Measurements from ENCODE around the gene LTB4R2.

LTB4R2 gene

DNA sequence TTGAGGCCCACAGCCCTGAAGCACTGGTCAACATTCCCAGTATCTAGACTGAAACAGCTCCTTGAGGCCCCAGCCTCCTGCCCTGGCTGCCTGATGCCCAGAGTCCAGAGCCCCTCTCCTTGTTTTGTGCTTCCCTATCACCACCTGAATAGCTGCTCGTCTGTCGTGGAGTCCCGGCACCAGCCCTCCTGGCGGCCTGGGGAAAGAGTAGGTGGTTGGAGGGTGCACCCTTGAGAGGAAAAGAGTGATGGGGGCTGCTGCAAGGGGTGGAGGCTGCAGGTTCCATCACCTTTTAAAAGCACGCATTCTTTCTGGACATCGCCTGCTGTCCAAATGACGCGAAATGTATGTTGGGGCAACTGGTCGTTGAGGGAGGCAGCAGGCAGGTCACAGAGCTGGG, 41.7 kb upstream of the LTB4R2 start:
- 87 to 99% methylated on average over 5 to 7 of the region's 9 CpGs for WGBS, 2 experiments (ENCODE audit: insufficient coverage in 2 of 2)
- Histone ChIP-seq H3K4me3 (ENCODE audit: extremely low read depth, insufficient read depth, low read length, poor library complexity, severe bottlenecking) (no peak overlapping the region), H3K4me1 (ENCODE audit: control insufficient read depth, insufficient read depth, low read length, poor library complexity, severe bottlenecking) (no peaks in the 10 kb centered on the region), H3K27ac (ENCODE audit: low read depth, low read length, severe bottlenecking) (no peak overlapping the region), H3K36me3 (ENCODE audit: control insufficient read depth, insufficient read depth, low read length) (peaks cover 16% of the 10 kb centered on the region), H3K9me3 (ENCODE audit: control insufficient read depth, low read length) (no peaks in the 10 kb centered on the region)

GRCh38 chr14:24269368-24269767, 40.6 kb upstream of the LTB4R2 start:
- Histone ChIP-seq H3K4me1 (ENCODE audit: control insufficient read depth, insufficient read depth, low read length, poor library complexity, severe bottlenecking) (no peaks in the 10 kb centered on the region), H3K36me3 (ENCODE audit: control insufficient read depth, insufficient read depth, low read length) (peaks cover 16% of the 10 kb centered on the region), H3K9me3 (ENCODE audit: control insufficient read depth, low read length) (no peaks in the 10 kb centered on the region), H3K27ac (ENCODE audit: low read depth, low read length, severe bottlenecking) (no peak overlapping the region), H3K4me3 (ENCODE audit: extremely low read depth, insufficient read depth, low read length, poor library complexity, severe bottlenecking) (no peak overlapping the region)
- 88 to 98% methylated on average over 7 to 8 of the region's 8 CpGs for WGBS, 2 experiments (ENCODE audit: insufficient coverage in 2 of 2)

- H3K4me3 ChIP-seq (ENCODE audit: extremely low read depth, insufficient read depth, low read length, poor library complexity, severe bottlenecking), result no peak overlapping the region
- 98 to 100% methylated on average over 13 of the region's 14 CpGs for WGBS, 2 experiments (ENCODE audit: insufficient coverage in 2 of 2)
- H3K27ac ChIP-seq (ENCODE audit: low read depth, low read length, severe bottlenecking), result no peak overlapping the region
These were observed 39.9 kb upstream of the LTB4R2 start for GRCh38 chr14:24269910-24270536.

DNA sequence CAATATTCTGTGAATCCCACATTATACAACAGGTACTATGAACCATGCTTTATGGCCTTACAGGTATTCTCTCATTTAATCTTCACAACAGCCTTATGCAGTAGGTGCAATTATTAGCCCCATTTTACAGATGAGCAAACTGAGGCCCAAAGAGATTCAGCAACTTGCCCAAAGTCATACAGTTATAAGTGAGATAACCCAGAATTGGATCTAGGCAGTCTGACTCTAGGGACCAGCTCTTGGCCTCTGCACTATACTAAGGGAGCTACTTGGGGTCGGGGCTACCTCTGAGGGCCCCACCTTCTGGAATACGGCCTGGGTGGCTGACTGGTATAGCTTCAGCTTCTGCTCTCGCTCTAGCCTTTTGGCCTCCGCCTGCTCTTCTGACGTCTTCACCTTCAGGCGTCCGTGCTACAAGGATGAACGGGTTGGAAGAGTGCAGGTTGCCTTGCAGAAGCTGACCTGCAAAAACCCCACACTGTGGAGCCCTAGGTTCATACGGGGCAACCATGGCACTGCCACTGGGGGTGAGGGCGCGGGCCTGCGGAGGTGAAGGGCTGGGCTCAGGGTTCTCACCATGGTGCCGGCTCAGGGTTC, 39.3 kb upstream of the LTB4R2 start:
- Histone ChIP-seq H3K4me1 (ENCODE audit: control insufficient read depth, insufficient read depth, low read length, poor library complexity, severe bottlenecking) (no peaks in the 10 kb centered on the region), H3K27ac (ENCODE audit: low read depth, low read length, severe bottlenecking) (peak overlapping the region; percentile 99), H3K36me3 (ENCODE audit: control insufficient read depth, insufficient read depth, low read length) (peaks cover 16% of the 10 kb centered on the region), H3K9me3 (ENCODE audit: control insufficient read depth, low read length) (no peaks in the 10 kb centered on the region), H3K4me3 (ENCODE audit: extremely low read depth, insufficient read depth, low read length, poor library complexity, severe bottlenecking) (peak overlapping the region; percentile 86)
- 30 to 34% methylated on average over 12 to 13 of the region's 13 CpGs for WGBS, 2 experiments (ENCODE audit: insufficient coverage in 2 of 2)

More at GRCh38 chr14:24269910-24270536, 39.9 kb upstream of the LTB4R2 start:
- Histone ChIP-seq H3K9me3 (ENCODE audit: control insufficient read depth, low read length) (no peaks in the 10 kb centered on the region), H3K4me1 (ENCODE audit: control insufficient read depth, insufficient read depth, low read length, poor library complexity, severe bottlenecking) (no peaks in the 10 kb centered on the region), H3K36me3 (ENCODE audit: control insufficient read depth, insufficient read depth, low read length) (peaks cover 16% of the 10 kb centered on the region)

- Histone ChIP-seq H3K4me3 (ENCODE audit: extremely low read depth, insufficient read depth, low read length, poor library complexity, severe bottlenecking) (peak within 1 kb of the TSS; percentile 86), H3K36me3 (ENCODE audit: control insufficient read depth, insufficient read depth, low read length) (peaks cover 13% of the 10 kb centered on the region), H3K9me3 (ENCODE audit: control insufficient read depth, low read length) (no peaks in the 10 kb centered on the region), H3K27ac (ENCODE audit: low read depth, low read length, severe bottlenecking) (peak within 1 kb of the TSS; percentile 99), H3K4me1 (ENCODE audit: control insufficient read depth, insufficient read depth, low read length, poor library complexity, severe bottlenecking) (no peaks in the 10 kb centered on the region)
- 0 to 1% methylated on average over 42 to 51 of the region's 61 CpGs for WGBS, 2 experiments (ENCODE audit: insufficient coverage in 2 of 2)
These were observed 38.7 kb upstream of the LTB4R2 start, which contains the start of gene RABGGTA for GRCh38 chr14:24271134-24271833. Gene RABGGTA (minus strand): TSS chr14:24271597. CDS start chr14:24271115, 482 bp downstream.

GRCh38 chr14:24271834-24272263, 38.1 kb upstream of the LTB4R2 start:
- H3K9me3 ChIP-seq (ENCODE audit: control insufficient read depth, low read length), result no peaks in the 10 kb centered on the region
- peaks cover 8% of the 10 kb centered on the region for H3K36me3 ChIP-seq (ENCODE audit: control insufficient read depth, insufficient read depth, low read length)
- no peak overlapping the region for H3K27ac ChIP-seq (ENCODE audit: low read depth, low read length, severe bottlenecking)
- WGBS, 2 experiments (ENCODE audit: insufficient coverage in 2 of 2), result 19% methylated on average over 2 to 3 of the region's 3 CpGs
- H3K4me1 ChIP-seq (ENCODE audit: control insufficient read depth, insufficient read depth, low read length, poor library complexity, severe bottlenecking), result no peaks in the 10 kb centered on the region
- H3K4me3 ChIP-seq (ENCODE audit: extremely low read depth, insufficient read depth, low read length, poor library complexity, severe bottlenecking), result peak overlapping the region; percentile 86

DNA sequence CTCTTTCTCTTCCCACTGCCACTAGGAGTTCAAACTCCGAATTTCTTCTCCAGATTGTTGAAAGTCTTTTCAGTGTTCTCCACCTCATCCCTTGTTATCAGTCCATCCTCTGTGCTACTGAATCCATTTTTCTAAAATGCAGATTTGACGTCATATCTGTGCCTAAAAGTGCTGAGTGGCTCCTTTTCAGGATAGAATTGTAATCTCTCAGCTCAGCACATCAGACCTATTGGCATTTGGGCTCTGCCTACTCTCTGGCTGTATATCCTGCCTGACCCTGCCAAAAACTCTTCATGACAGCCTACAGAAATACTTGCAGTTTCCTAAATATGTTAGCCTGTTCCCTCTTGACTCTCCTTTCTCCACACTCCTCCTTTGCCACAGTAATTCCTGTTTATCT, 37.5 kb upstream of the LTB4R2 start:
- Histone ChIP-seq H3K27ac (ENCODE audit: low read depth, low read length, severe bottlenecking) (no peak overlapping the region), H3K4me3 (ENCODE audit: extremely low read depth, insufficient read depth, low read length, poor library complexity, severe bottlenecking) (no peak overlapping the region)

DNA sequence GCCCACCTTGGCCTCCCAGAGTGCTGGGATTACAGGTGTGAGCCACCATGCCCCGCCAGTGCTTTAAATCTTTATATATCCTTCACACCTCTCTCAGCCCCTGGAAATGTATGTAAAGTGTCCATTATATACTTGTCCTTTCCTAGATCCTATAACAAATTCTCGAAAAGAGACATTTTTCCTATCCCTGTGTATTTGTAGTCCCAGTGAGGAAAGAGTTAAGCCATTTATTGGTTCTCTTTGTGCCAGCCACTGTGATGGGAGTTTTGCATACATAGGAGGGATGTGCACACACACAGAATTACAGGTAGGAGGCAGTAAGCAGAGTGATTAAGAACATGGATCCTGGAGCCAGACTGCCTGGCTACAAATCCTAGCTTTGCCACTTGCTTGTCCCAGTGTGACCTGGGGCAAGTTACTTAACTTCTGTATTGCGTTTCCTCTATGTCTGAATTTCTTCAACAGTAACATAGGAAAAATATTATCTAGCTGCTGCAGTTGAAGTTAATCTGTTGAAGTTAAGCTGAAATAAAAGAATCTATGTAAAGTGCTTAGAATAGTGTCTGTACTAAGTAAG, 36.4 kb upstream of the LTB4R2 start:
- H3K4me3 ChIP-seq (ENCODE audit: extremely low read depth, insufficient read depth, low read length, poor library complexity, severe bottlenecking), result no peak overlapping the region
- no peak overlapping the region for H3K27ac ChIP-seq (ENCODE audit: low read depth, low read length, severe bottlenecking)
- WGBS, 2 experiments (ENCODE audit: insufficient coverage in 2 of 2), result no CpG with 5 or more reads among the region's 3 CpGs
- peaks cover 8% of the 10 kb centered on the region for H3K36me3 ChIP-seq (ENCODE audit: control insufficient read depth, insufficient read depth, low read length)
- no peaks in the 10 kb centered on the region for H3K9me3 ChIP-seq (ENCODE audit: control insufficient read depth, low read length)
- no peaks in the 10 kb centered on the region for H3K4me1 ChIP-seq (ENCODE audit: control insufficient read depth, insufficient read depth, low read length, poor library complexity, severe bottlenecking)

More for the DNA sequence above, 37.5 kb upstream of the LTB4R2 start:
- Histone ChIP-seq H3K4me1 (ENCODE audit: control insufficient read depth, insufficient read depth, low read length, poor library complexity, severe bottlenecking) (no peaks in the 10 kb centered on the region), H3K9me3 (ENCODE audit: control insufficient read depth, low read length) (no peaks in the 10 kb centered on the region), H3K36me3 (ENCODE audit: control insufficient read depth, insufficient read depth, low read length) (peaks cover 8% of the 10 kb centered on the region)
- 89 to 91% methylated on average over 2 of the region's 2 CpGs for WGBS, 2 experiments (ENCODE audit: insufficient coverage in 2 of 2)

DNA sequence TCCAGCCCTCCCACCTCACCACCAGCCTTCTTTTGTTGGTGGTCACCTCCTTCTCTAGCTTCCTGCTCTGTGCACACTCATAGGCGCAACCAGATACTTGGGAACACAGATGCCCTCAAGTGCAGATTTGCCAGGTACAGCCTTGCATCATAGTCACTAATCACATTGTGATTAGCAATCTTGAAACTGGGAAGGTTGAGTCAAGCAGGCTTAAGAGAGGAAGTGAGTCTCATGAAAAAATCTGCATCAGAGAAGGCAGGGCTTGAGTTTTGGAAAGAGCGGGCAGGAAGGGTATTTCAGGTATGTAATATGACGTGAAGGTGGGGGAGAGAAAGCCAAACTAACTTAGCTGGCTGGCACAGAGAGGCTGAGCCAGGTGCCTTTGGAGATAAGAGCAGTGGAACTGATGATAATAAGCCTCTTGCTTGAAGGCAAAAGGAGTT, 35.8 kb upstream of the LTB4R2 start:
- no peaks in the 10 kb centered on the region for H3K9me3 ChIP-seq (ENCODE audit: control insufficient read depth, low read length)
- WGBS, 2 experiments (ENCODE audit: insufficient coverage in 2 of 2), result 94% methylated on average over 3 of the region's 3 CpGs
- no peak overlapping the region for H3K4me3 ChIP-seq (ENCODE audit: extremely low read depth, insufficient read depth, low read length, poor library complexity, severe bottlenecking)
- H3K4me1 ChIP-seq (ENCODE audit: control insufficient read depth, insufficient read depth, low read length, poor library complexity, severe bottlenecking), result no peaks in the 10 kb centered on the region
- no peak overlapping the region for H3K27ac ChIP-seq (ENCODE audit: low read depth, low read length, severe bottlenecking)
- H3K36me3 ChIP-seq (ENCODE audit: control insufficient read depth, insufficient read depth, low read length), result peaks cover 2% of the 10 kb centered on the region

- WGBS, 2 experiments (ENCODE audit: insufficient coverage in 2 of 2), result 95 to 97% methylated on average over 6 of the region's 6 CpGs
- no peaks in the 10 kb centered on the region for H3K4me1 ChIP-seq (ENCODE audit: control insufficient read depth, insufficient read depth, low read length, poor library complexity, severe bottlenecking)
These were observed 32.9 kb upstream of the LTB4R2 start for GRCh38 chr14:24277071-24277470.

More at GRCh38 chr14:24277071-24277470, 32.9 kb upstream of the LTB4R2 start:
- Histone ChIP-seq H3K27ac (ENCODE audit: low read depth, low read length, severe bottlenecking) (no peak overlapping the region), H3K9me3 (ENCODE audit: control insufficient read depth, low read length) (no peaks in the 10 kb centered on the region), H3K4me3 (ENCODE audit: extremely low read depth, insufficient read depth, low read length, poor library complexity, severe bottlenecking) (no peak overlapping the region), H3K36me3 (ENCODE audit: control insufficient read depth, insufficient read depth, low read length) (no peaks in the 10 kb centered on the region)
